KMS-11 (cell line): ENCODE measurements around the gene PIP5K1C.

Experiments used
- H2AFZ ChIP-seq: fragments of 200-600 bp; sonication (generic); 2 replicates; pipeline ENCODE4 v1.6.1; 2016; ENCODE audit warnings: antibody characterized with exemption, mixed run types, low read depth
- H3K27ac ChIP-seq: fragments of 200-600 bp; sonication (generic); 2 replicates; pipeline ENCODE4 v1.6.1; 2016; ENCODE audit warnings: mild to moderate bottlenecking, mixed run types
- H3K27me3 ChIP-seq: fragments of 200-600 bp; sonication (generic); 2 replicates; pipeline ENCODE4 v1.6.1; 2017; ENCODE audit warnings: mild to moderate bottlenecking, low read depth, mixed run types, moderate library complexity; ENCODE audit not compliant: insufficient read depth
- H3K36me3 ChIP-seq: fragments of 200-600 bp; sonication (generic); 2 replicates; pipeline ENCODE4 v1.6.1; 2017; ENCODE audit warnings: mild to moderate bottlenecking, mixed run types; ENCODE audit not compliant: insufficient read depth
- H3K4me1 ChIP-seq: fragments of 200-600 bp; sonication (generic); 2 replicates; pipeline ENCODE4 v1.6.1; 2016; ENCODE audit warnings: mild to moderate bottlenecking, low read depth, mixed run types; ENCODE audit not compliant: poor library complexity, severe bottlenecking
- H3K4me2 ChIP-seq: fragments of 200-600 bp; sonication (generic); 2 replicates; pipeline ENCODE4 v1.7.0; 2016; ENCODE audit warnings: mild to moderate bottlenecking, mixed run types
- H3K4me3 ChIP-seq: fragments of 200-600 bp; sonication (generic); IDR thresholded peaks from 2 replicates; pipeline ENCODE4 v1.6.1; 2017; ENCODE audit warnings: low read depth, low read length, mixed read lengths; ENCODE audit not compliant: insufficient read depth
- H3K79me2 ChIP-seq: fragments of 200-600 bp; sonication (generic); 2 replicates; pipeline ENCODE4 v1.6.1; 2016; ENCODE audit warnings: low read depth, mixed run types; ENCODE audit not compliant: insufficient read depth
- H3K9ac ChIP-seq: fragments of 200-600 bp; sonication (generic); 2 replicates; pipeline ENCODE4 v1.6.1; 2016; ENCODE audit warnings: mild to moderate bottlenecking, mixed run types
- H4K20me1 ChIP-seq: fragments of 200-600 bp; sonication (generic); 2 replicates; pipeline ENCODE4 v1.6.1; 2016; ENCODE audit warnings: mild to moderate bottlenecking, mixed run types; ENCODE audit not compliant: insufficient read depth
- CTCF ChIP-seq: fragments of 200-600 bp; sonication (generic); conservative IDR thresholded peaks from 2 replicates; pipeline ENCODE4 v1.6.1; 2017; ENCODE audit warnings: low read depth, mild to moderate bottlenecking, antibody characterized with exemption, low read length, moderate library complexity, mixed read lengths

Gene PIP5K1C

GRCh38 chr19:3601021-3601420 is 99.2 kb downstream of the PIP5K1C start:
- peaks cover 3% of the 10 kb centered on the region; the same call in 1 of the 2 replicates for H3K27me3 ChIP-seq
- no peak overlapping the region for H3K9ac ChIP-seq
- H3K27ac ChIP-seq, result no peak overlapping the region
- H4K20me1 ChIP-seq, result no peaks in the 10 kb centered on the region
- H3K79me2 ChIP-seq, result no peaks in the 10 kb centered on the region
- H2AFZ ChIP-seq, result no peak overlapping the region
- H3K4me1 ChIP-seq, result peaks cover 2% of the 10 kb centered on the region
- no peaks in the 10 kb centered on the region for H3K36me3 ChIP-seq
- H3K4me3 ChIP-seq, result no peak overlapping the region
- H3K4me2 ChIP-seq, result no peak overlapping the region
- TF ChIP-seq CTCF, result no peak

- no peaks in the 10 kb centered on the region for H3K4me1 ChIP-seq
- H3K4me3 ChIP-seq, result no peak overlapping the region
- no peaks in the 10 kb centered on the region for H3K79me2 ChIP-seq
- no peak overlapping the region for H2AFZ ChIP-seq
- no peaks in the 10 kb centered on the region for H4K20me1 ChIP-seq
- H3K27me3 ChIP-seq, result peaks cover 3% of the 10 kb centered on the region; the same call in 1 of the 2 replicates
- TF ChIP-seq CTCF, result no peak
- H3K36me3 ChIP-seq, result no peaks in the 10 kb centered on the region
- H3K9ac ChIP-seq, result no peak overlapping the region
- no peak overlapping the region for H3K27ac ChIP-seq
- H3K4me2 ChIP-seq, result no peak overlapping the region
These were observed 100.5 kb downstream of the PIP5K1C start for GRCh38 chr19:3599776-3600187.

GRCh38 chr19:3595521-3596061 is 104.7 kb downstream of the PIP5K1C start:
- Histone ChIP-seq H3K4me1 (no peaks in the 10 kb centered on the region), H3K4me3 (no peak overlapping the region)

GRCh38 chr19:3593156-3593555 is 107.1 kb downstream of the PIP5K1C start:
- Histone ChIP-seq H3K9ac (no peak overlapping the region), H3K27ac (no peak overlapping the region), H2AFZ (no peak overlapping the region), H3K36me3 (no peaks in the 10 kb centered on the region), H3K4me3 (no peak overlapping the region), H4K20me1 (no peaks in the 10 kb centered on the region), H3K27me3 (peaks cover 40% of the 10 kb centered on the region), H3K79me2 (no peaks in the 10 kb centered on the region), H3K4me1 (no peaks in the 10 kb centered on the region), H3K4me2 (no peak overlapping the region)
- TF ChIP-seq CTCF, result no peak

More at GRCh38 chr19:3595521-3596061, 104.7 kb downstream of the PIP5K1C start:
- Histone ChIP-seq H3K36me3 (no peaks in the 10 kb centered on the region), H3K27ac (no peak overlapping the region), H3K79me2 (no peaks in the 10 kb centered on the region), H3K27me3 (peaks cover 39% of the 10 kb centered on the region), H3K4me2 (no peak overlapping the region), H3K9ac (no peak overlapping the region), H2AFZ (no peak overlapping the region), H4K20me1 (no peaks in the 10 kb centered on the region)
- no peak for TF ChIP-seq CTCF
